Pons (tissue), 1 donor: ENCODE results near the gene KAZN.
A peak's percentile ranks its signal among the peaks of the same experiment; 100 is the strongest.
"Not testable (repeated sequence)": the region's sequence is repeated elsewhere in the genome, so short reads cannot be mapped to it uniquely, and the experiment has no call there.

Experiments used
- DNase-seq: peaks from one replicate; pipeline ENCODE4 v3.0.0-alpha.2; 2016; ENCODE audit warnings: low spot score

The KAZN gene

DNA sequence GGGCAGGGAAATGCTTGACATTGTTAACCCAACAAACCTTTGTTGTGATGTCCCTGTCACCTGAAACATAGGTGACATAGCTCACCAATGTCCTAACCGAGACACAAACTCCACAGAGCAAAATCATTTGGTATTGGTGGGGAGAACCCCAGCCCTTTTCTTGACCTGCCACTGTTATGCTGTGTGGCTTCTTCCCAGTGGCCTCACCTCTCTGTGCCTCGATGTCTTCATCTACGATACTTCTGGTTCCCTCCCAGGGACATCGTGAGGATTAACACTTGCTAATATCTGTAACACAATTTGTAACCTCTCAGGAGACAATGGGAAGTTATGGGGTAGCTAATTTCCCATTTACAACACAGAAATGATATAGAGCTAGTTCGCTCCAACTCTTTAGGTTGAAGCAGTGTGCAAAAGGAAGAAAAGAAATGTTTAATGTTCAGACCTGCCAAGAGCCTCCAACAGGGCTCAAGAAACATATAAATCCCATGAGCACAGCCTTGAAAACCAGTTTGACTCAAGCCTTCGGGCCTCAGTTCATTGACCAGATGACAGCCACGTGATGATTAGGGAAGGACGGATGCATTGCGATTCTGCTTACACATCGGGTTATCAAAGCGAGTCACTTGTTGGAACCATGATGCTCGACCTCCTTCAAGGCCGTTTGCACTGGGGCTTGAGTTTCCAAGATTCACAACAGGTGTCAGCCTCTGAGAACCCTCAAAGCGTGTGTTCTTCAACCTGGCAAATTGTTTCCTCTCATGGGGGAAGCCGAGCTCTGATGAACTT, 517.3 kb downstream of the KAZN start:
- no peak for DNase-seq

DNA sequence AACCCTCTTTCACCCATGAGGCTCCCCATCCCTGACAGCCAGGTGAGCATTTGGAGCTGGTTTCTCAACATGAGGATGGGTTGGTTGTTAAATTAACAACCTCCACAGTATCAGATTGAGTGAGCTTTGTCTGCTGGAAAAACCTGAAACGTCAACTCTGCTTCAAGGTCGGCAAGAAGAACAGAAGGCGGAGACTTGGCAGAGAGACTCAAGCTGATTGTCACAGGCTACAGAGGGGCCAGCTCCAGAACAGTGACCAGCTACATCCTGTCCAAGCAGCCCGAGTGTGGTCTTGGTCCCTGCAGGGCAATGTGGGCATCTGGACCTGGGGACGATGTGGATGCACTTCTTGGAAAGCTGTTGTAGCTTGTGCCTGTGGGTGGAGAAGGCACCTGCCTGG, 518.5 kb downstream of the KAZN start:
- DNase-seq: no peak

DNA sequence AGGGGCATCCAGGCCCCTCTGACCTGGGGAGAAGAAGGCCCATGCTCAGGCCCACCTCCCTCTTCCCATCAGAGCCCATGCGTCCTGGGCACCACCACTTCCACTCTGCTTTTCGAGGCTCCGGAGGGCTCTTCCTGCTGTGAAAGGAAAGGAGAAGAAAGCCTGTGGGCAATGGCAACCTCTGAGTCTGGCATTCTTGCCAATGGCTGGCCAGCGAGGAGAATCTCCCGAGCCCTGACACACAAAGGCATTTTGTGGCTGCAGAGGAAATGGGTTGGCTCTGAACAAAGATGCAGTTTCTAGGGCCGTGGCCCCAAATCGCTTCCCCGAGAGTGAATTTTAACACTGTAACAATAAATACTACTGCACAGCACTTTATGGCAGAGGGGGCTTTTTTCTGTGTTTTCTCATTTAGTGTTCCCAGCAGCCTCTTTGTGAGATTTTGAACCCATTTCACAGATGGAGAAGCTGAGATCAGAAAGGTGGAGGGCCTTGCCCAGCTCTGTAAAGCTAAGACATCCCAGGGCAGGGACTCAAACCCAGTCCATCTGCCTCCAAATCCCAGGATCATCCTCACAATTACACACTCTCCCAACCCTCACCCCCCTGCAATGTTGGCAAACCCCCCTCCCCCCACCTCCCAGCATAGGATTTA, 519.3 kb downstream of the KAZN start:
- DNase-seq: no peak

- no peak for DNase-seq
Observed at GRCh38 chr1:15118579-15118978, 520.1 kb downstream of the KAZN start.

DNA sequence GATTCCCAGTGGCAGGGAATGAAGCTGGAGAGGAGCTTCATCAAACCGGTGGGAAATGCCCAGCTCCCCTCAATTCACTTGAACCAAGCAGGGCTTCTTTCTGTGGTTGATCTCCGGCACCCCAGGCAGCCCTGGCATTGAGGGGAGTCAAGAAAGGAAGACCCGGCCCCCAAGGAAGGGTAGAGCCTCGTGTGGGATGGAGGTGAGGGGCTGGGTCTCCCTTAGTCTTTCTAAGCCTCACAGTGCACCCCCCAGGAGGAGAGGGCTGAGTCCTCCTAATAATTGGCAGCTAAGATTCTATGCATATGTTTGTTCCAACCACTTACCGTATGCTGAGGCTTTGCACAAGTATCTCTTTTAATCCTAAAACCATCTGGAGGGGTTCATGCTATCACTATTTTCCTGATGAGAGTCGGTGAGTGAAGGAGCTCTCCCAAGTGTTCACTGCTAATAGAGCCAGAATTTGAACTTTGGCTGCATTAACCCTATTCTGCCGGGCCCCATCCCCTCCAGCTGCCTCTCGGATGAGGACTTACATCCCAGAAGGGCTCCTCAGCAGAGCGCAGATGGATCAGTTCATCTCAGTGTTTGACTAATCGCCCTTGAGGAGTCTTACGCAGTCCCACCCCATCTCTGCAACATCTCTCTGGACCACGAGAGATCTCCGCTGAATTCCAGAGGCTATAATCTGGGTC, 521.9 kb downstream of the KAZN start:
- no peak for DNase-seq

DNA sequence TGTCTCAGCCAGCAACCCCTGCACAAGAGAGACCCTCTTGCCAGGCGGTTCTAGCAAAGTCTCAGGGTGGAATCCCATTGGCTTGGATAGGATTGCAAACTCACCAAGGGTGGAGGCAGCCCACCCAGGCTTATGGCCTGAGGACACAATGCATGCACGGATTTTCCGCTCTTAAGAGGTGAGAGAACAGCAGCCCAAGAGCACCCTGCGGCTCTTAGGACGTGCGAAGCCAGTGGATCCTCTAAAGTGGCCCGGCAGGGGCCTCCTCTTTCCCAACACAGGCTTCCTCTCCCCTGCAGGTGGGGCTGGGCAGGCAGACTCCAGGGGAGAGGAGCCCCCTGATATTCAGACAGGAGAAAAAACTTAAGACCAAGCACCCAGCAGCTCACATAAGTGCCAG, 523.8 kb downstream of the KAZN start:
- DNase-seq: no peak

GRCh38 chr1:15123270-15123669, 524.8 kb downstream of the KAZN start:
- DNase-seq: no peak

- DNase-seq: no peak
Observed at GRCh38 chr1:15123925-15124324, 525.4 kb downstream of the KAZN start.

GRCh38 chr1:15124362-15125100, 526.0 kb downstream of the KAZN start:
- no peak for DNase-seq

DNA sequence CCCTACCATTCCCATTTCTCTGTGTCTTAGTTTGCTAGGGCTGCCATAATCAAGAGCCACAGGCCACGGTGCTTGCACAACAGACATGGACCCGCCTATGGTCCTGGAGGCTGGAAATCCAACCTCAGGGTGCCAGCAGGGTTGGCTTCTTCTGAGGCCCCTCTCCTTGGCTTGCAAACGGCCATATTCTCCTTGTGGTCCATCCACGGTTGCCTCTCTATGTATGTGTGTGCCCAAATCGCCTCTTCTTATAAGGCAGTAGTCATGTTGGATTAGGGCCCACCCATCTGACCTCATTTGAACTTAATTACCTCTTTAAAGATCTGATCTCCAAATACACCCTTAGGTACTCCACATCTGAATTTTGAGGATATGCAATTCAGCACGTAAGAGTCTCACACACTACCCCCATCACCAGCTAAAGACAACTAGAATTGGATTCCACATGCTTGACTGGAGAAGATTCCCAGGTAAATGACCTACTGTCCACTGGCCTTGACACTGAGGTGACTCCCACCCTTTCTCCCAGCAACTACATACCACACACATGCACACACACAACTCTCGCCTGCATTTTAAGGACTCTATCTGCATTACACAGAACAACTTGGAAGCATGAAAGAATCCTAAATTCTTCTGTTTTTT, 526.7 kb downstream of the KAZN start:
- no peak for DNase-seq

GRCh38 chr1:15128077-15128476, 529.6 kb downstream of the KAZN start:
- DNase-seq: no peak

DNA sequence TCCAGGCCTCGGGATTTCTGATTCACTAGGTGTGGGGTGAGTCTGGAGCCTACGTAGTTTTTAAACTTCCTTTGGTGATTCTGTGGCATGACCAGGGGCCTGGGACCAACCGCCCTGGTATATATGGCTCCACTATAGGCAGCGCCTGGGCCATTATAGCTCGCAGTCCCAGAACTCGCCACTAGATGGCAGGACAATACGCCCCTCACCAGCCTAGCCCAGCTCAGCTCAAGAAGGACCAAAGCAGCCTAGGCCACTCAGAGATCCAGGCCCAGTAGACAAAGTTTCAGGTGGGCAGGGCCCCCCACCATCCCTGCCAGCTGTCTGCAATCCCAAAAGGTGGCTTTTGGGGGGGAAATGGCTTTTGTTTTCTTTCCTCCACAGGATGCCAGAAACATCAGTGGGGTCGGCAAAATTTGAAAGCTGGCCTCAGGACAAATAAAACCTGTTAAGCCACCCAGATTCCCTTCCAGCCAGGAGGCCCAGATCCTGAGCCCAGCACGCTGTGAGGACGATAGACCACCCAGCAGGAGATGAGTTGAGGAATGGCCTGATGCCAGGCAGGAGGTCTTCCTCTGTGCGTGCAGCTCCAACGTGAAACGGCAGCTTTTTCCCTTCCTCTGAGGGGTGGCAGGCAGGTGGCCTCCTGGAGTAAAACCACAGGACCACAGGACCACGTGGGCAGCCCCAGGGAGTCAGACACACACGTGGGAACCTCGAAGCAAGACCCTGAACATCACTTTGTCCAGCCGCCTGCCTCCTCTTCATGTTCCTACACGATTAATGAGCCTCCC, 530.2 kb downstream of the KAZN start:
- DNase-seq: peak; percentile 37

GRCh38 chr1:15129944-15130343, 531.5 kb downstream of the KAZN start:
- DNase-seq: no peak

DNA sequence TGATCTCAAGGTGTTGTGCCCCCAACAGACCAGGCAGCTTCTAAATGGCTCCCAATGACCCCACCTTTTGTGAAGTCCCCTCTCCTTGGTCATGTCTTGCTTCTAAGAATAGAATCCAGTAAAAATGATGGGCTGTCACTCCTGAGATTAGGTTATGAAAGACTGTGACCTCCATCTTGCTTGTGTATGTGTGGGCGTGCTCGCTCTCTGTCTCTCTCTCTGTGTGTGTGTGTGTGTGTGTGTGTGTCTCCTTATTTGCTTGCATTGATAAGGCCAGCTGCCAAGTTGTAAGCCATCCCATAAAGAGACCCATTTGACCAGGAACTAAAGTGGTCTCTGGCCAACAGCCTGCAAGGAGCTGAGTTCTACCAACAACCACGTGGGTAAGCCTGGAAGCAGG, 532.1 kb downstream of the KAZN start:
- no peak for DNase-seq

DNA sequence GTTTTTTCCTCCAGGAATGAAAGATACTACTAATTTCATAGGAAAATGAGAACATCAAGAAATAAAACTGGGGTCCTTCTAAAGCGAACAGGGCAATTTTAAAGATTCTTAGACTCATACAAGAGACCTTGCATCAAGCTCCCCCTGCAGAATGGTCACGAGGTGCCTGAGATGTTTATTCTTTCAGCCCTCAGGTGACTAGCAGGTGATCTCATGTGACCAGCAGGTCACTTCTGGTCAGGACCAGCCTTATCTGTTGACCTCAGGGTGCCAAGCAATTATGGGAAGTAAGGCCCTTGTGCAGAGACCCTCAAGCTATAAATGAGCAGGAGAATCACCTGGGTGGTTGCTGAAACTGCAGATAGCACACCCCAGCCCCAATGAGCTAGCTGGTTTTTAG, 534.5 kb downstream of the KAZN start:
- no peak for DNase-seq

DNA sequence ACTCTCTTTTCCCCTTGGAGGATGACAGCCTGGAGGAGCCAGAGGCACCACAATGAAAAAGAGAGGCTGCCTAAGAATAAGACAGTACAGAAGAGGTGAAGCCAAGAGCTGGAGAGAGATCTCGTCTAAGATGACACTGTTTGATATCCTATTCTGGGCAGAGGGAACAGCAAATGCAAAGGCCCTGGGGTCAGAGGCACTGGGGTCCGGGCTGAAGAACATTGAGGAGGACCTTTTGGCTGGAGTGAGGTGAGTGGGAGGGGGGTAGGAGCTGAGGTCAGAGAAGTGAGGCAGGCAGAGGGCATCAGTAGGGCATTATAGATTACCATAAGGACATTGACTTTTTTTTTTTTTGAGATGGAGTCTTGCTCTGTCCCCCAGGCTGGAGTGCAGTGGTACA, 535.8 kb downstream of the KAZN start:
- DNase-seq: no peak

GRCh38 chr1:15135604-15136003, 537.1 kb downstream of the KAZN start:
- not testable (repeated sequence) for DNase-seq

DNA sequence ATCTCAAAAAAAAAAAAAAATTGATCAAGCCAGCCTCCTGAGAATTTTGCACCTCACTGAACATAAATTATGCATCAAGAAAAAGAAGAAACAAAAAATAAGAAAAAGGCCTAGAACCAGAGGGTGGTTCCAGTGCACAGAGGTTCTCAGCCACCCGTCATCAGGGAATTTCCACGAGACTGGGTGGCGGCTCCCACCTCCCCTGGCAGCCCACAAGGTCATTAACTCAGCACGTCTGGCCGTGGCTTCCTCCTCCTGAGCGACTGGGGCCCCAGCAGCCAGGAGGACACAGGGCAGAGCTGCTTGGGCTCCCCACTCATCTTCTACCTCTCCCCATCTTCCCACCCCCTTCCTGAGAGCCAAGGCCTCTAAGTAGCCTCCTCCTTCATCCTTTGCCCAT, 539.3 kb downstream of the KAZN start:
- no peak for DNase-seq

- no peak for DNase-seq
Observed at GRCh38 chr1:15139654-15140350, 541.3 kb downstream of the KAZN start.

DNA sequence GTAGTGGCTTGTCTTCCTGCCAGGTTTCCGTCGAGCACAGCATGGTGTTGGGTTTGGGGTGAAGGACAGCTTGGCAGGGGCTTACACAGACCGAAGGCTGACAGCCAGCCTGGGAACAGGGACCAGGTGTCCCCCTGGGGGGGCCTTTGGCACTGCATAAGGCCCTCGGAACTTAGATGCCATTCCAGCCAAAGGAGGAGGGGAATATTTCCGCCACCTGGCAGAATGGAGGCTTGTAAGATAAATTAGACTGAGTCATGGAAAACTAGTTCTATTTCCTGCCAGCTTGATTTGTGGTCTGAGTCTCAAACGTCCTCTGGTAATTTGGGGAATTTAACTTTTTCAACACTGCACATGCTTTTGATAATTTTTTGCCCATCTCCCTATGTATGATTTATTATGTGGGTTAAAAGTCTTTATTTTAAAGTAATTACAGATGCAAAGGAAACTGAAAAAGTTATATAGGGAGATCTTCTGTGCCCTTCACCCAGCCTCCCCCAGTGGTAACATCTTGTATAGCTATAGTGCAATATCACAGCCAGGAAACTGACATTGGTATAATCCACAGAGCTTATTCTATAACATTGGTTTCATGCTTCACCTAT, 543.6 kb downstream of the KAZN start:
- DNase-seq: no peak
